HG03565 (cell line): ENCODE measurements around the gene NCLN.
"Not testable (repeated sequence)": the region's sequence is repeated elsewhere in the genome, so short reads cannot be mapped to it uniquely, and the experiment has no call there.

Experiments
- ATAC-seq: cut with Tn5 transposase; IDR thresholded peaks from one replicate; pipeline ENCODE4 v1.9.1; 2021; ENCODE audit warnings: mild to moderate bottlenecking, moderate library complexity; ENCODE audit not compliant: unreplicated experiment

Gene NCLN

GRCh38 chr19:3196933-3197205, 11.1 kb downstream of the NCLN start:
- no peak for ATAC-seq

- no peak for ATAC-seq
Measured at GRCh38 chr19:3198901-3199700, 13.4 kb downstream of the NCLN start.

GRCh38 chr19:3201072-3201700, 15.5 kb downstream of the NCLN start:
- ATAC-seq: no peak

DNA sequence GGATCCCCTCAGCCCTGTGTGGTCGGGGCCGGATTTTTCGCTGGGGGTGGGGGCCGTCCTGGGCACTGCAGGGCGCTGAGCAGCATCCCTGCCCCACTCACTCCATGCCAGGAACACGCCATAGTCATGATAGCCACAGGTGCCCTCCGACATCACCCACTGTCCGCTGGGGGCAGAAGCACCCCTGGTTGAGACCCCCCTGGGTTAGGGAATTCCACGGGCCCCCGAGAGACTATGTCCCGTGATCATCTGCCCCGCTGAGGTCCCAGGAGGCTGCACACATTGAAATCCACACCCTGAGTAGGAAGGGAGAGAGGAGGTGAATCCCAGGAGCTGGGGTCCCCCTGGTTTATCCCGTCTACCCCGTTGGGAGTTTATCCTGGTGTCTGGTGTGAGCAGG, 16.2 kb downstream of the NCLN start:
- ATAC-seq: no peak

DNA sequence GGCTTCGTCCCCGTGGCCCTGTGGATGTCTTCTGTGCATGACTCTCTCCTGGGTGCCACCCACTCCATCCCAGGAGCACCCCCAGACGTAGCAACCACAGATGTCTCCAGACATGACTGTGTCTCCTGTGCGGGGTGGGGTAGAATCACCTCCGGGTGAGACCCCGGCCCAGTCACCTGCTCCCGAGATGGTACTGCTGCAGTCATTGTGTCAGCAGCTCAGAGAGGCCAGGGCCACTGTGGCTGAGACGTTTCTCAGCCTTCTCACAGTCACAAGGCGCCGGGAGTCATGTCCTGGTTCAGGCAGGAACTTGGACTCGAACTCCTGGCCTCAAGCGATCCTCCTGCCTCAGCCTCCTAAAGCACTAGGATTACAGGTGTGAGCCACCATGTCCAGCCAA, 16.6 kb downstream of the NCLN start:
- ATAC-seq: no peak

GRCh38 chr19:3202895-3203294, 17.2 kb downstream of the NCLN start:
- not testable (repeated sequence) for ATAC-seq

- ATAC-seq: no peak
Measured at GRCh38 chr19:3203805-3204645, 18.3 kb downstream of the NCLN start.

DNA sequence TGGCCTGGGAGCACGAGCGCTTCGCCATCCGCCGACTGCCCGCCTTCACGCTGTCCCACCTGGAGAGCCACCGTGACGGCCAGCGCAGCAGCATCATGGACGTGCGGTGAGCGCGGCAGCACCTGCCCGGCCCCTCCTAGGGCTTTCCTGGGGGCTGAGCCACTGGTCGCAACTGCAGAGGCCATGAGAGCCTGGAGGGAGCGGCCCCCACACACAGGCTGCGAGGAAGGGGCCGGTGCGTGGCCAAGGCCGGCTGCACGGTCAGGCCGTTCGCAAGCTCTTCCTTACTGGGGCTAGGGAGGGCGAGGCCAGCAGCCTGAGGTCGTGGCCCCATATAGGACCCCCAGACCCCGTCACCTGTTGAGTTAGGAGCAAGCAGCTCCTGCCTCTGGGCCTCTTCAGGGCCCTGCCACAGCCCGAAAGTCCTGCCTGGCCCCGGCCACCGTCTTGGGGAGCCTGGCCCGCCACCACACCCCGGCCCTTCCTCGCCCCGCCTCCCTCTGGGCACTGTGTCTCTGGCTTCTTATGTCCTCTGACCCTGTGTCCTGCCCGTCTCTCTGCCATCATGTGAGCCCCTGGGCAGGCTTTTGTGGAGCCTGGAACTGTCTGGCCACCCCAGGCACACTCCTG, 19.0 kb downstream of the NCLN start:
- ATAC-seq: no peak

DNA sequence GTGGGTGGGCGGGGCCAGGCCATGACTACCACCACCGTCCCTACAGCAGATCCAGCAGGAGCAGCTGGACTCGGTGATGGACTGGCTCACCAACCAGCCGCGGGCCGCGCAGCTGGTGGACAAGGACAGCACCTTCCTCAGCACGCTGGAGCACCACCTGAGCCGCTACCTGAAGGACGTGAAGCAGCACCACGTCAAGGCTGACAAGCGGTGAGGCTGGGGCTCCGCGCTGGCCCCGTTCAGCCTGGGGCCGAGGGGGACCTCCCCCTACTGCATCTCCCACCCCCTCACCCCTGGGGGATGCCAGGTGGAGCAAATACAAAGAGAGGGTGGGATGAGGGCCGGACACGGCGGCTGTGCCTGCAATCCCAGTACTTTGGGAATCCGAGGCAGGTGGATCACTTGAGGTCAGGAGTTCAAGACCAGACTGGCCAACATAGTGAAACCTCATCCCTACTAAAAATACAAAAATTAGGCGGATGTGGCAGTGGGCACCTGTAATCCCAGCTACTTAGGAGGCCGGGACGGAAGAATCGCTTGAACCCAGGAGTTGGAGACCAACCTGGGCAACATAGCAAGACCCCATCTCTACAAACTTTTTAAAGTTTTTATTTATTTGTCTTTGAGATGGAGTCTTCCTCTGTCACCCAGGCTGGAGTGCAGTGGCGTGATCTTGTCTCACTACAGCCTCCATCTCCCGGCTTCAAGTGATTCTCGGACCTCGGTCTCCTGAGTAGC, 20.7 kb downstream of the NCLN start:
- no peak for ATAC-seq

DNA sequence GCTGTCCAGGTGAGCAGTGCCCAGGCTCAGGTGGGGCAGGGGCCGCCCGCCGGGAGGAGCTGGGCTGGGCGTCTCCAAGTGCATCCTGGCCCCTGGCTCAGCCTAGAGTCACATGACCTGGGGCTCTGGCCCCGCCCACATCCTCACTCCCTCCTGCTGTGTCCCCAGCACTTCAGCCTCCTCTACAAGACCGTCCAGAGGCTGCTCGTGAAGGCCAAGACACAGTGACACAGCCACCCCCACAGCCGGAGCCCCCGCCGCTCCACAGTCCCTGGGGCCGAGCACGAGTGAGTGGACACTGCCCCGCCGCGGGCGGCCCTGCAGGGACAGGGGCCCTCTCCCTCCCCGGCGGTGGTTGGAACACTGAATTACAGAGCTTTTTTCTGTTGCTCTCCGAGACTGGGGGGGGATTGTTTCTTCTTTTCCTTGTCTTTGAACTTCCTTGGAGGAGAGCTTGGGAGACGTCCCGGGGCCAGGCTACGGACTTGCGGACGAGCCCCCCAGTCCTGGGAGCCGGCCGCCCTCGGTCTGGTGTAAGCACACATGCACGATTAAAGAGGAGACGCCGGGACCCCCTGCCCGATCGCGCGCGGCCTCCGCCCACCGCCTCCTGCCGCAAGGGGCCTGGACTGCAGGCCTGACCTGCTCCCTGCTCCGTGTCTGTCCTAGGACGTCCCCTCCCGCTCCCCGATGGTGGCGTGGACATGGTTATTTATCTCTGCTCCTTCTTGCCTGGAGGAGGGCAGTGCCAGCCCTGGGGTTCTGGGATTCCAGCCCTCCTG, 21.9 kb downstream of the NCLN start:
- no peak for ATAC-seq

DNA sequence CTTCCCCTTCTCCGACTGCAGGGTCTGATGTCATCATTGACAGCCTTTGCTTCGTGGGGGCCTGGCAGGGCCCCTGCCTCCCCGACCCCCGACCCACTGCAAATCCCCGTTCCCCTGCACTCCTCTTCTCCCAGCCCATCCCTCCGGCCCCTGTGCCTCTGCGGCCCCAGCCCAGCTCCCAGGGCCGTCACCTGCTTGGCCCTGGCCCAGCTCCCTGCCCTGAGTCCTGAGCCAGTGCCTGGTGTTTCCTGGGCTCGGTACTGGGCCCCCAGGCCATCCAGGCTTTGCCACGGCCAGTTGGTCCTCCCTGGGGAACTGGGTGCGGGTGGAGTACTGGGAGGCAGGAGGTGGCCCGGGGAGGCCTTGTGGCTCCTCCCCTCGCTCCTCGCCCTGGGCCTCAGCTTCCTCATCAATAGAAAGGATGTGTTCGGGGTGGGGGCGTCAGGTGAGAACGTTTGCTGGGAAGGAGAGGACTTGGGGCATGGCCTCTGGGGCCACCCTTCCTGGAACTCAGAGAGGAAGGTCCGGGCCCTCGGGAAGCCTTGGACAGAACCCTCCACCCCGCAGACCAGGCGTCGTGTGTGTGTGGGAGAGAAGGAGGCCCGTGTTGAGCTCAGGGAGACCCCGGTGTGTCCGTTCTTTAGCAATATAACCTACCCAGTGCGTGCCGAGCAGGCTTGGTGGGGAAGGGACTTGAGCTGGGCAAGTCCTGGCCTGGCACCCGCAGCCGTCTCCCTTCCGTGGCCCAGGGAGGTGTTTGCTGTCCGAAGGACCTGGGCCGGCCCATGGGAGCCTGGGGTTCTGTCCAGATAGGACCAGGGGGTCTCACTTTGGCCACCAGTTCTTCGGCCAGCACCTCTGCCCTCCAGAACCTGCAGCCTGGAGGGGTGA, 22.8 kb downstream of the NCLN start:
- no peak for ATAC-seq

- no peak for ATAC-seq
Measured at GRCh38 chr19:3210347-3211017, 24.8 kb downstream of the NCLN start.

- ATAC-seq: no peak
Measured at GRCh38 chr19:3211191-3211590, 25.5 kb downstream of the NCLN start.

- ATAC-seq: no peak
Measured at GRCh38 chr19:3213159-3213558, 27.4 kb downstream of the NCLN start.

GRCh38 chr19:3216874-3217273, 31.1 kb downstream of the NCLN start:
- ATAC-seq: no peak

GRCh38 chr19:3220576-3220975, 34.8 kb downstream of the NCLN start:
- no peak for ATAC-seq

DNA sequence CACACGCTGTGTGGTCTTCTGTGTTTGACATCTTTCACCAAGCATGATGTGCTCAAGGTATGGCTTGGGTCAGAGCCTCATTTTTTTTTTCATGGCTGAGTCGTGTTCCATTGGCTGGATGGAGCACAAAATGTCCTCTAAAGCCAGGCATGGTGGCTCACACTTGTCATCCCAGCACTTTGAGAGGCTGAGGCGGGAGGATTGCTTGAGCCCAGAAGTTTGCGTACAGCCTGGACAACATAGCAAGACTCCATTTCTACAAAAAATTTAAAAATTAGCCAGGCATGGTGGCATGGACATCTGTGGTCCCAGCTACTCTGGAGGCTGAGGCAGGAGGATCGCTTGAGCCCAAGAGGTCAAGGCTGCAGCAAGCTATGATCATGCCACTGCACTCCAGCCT, 35.8 kb downstream of the NCLN start:
- not testable (repeated sequence) for ATAC-seq

DNA sequence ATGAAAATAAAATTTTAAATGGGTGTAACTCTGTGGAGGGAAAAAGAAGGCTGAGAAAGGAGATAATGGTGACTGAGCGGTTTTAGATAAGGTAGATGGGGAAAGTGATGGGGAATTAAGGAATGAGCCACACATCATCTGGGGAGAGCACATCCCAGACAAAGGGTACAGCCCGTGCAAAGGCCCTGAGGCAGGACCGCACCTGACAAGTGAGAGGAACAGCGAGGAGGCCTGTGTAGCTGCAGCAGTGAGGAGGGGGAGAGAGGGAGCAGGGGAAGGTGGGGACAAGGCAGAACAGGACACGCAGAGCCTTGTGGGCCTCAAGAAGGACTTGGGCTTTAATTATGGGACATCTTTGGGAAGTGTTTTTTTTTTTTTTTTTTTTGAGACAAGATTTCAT, 37.0 kb downstream of the NCLN start:
- ATAC-seq: no peak
